Medulla oblongata (tissue), 1 donor: Measurements from ENCODE around the gene HBEGF.

Experiments used
- DNase-seq: peaks from one replicate; pipeline ENCODE4 v3.0.0-alpha.2; 2015; ENCODE audit errors: extremely low spot score

The HBEGF gene

DNA sequence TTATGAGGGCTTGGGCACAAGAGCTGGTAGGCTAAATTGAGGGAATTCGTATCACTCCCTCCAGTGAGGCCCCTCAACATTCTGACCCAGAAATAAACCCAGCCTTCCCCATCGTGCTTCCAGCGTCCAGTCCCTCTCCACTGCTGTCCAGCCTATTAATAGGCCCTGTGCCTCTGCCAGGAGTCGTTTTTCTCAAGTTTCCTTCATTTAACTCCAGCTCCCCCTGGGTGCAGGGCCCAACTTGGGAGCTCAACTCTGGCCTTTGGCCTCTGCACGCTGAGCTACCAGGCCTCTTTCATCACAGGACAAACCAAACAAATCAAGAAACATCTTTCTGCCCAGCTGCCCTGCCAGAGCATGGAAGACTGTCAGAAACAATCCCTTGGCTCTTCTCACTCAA is 10.0 kb downstream of the HBEGF start:
- DNase-seq, result peak; percentile 41

DNA sequence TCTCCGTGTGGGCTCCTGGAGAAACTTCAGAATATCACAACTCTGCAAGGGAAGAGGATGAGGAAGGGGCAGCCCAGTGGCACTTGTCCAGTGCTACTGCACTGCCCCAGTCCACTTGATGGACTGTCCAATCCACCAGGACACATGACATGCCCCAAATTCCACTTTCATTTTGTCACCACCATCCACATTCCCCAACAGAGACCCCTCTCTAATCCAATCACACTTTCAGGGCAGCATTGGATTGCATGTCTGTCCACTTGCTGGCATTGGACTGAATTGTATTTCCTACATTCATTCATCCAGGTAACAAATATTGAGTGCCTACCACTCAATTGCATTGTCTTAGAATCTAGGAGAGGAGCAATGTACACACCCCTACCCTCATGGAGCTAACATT is 14.8 kb downstream of the HBEGF start:
- no peak for DNase-seq

GRCh38 chr5:140329739-140330481 is 16.5 kb downstream of the HBEGF start:
- DNase-seq, result no peak

- no peak for DNase-seq
Observed at GRCh38 chr5:140328036-140328764, 18.2 kb downstream of the HBEGF start.

GRCh38 chr5:140327589-140327988 is 18.8 kb downstream of the HBEGF start:
- no peak for DNase-seq

GRCh38 chr5:140325486-140325885 is 20.9 kb downstream of the HBEGF start:
- no peak for DNase-seq

- DNase-seq, result peak; percentile 39
Observed at GRCh38 chr5:140324617-140325241, 21.7 kb downstream of the HBEGF start.

GRCh38 chr5:140324041-140324600 is 22.3 kb downstream of the HBEGF start:
- DNase-seq, result no peak

- peak; percentile 83 for DNase-seq
Observed at GRCh38 chr5:140322751-140323731, 23.4 kb downstream of the HBEGF start.

GRCh38 chr5:140321796-140322195 is 24.6 kb downstream of the HBEGF start:
- peak; percentile 88 for DNase-seq

- DNase-seq, result peak; percentile 50
Observed at GRCh38 chr5:140319833-140320232, 26.6 kb downstream of the HBEGF start.

- DNase-seq, result no peak
Observed at GRCh38 chr5:140318792-140319191, 27.6 kb downstream of the HBEGF start.

DNA sequence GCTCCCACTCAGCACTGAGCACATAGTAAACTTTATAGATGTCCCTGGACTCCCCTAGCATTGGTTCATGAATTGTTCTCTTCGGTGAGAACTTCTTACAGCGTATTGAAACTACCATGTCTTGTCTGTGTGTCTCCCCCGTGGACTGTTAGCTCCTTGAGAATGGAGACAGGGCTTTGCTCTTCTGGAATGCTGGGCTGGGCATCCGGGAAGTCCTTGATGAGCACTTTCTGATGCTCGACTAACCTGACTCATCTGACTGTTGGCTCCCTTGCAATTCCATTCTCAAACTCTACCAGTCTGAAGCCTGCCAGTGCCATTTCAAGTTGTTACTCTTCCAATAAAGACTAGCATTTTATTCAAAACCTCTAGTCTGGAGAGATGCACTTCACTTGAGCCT is 28.5 kb downstream of the HBEGF start:
- no peak for DNase-seq

GRCh38 chr5:140312791-140313189 is 33.6 kb downstream of the HBEGF start:
- no peak for DNase-seq

DNA sequence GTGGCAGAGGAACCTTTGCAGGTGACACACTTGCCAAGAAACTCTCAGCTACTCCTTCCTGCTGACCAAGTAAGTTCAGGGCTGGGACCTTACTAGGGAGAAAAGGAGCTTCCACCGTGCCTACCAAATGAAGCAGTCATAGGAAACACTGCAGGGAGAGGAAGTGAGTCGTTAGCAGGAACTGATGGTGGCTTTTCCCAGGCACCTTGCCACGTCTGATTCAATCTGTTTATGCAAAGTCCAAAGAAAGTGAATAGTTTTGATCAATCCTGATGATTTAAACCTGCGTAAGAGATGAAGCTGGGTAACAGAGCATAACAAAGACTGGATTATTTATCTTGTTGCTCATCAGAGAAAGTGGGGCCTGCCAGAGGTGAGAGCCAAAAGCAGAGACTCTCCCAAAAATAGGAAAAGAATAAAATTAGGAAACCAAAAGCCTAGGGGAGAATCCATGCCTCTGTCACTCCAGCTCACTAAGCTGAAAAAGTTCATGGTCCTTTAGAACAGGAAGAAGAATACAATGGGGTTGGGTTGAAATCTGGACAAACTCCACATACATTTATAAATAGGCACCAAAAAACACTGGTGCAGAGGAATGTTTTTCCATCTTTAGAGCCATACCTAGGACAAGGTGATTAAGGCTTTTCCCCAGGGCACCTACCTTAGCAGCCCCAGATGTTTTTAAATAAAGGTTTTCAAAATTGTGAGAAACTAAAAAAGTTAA is 34.2 kb downstream of the HBEGF start:
- DNase-seq, result no peak

DNA sequence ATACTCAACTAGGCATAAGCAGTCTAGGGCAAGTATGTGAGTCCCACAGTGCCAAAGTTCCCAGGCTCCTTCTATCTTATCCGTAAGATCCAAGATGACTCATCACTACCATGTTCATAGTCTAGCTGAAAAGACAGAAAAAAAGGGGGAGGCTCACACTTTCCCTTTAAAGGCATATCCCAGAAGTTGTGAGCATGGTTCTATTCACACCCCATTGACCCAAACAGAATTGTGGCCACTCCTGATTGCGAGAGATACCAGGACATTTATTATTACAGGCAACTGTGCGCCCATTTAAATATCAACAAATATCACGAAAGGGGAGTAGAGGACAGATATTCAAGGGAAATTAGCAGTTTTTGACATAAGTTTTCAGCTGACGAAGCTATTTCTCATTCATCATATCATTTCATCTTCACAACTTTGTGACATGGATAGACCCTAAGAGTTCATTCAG is 35.4 kb downstream of the HBEGF start:
- no peak for DNase-seq

DNA sequence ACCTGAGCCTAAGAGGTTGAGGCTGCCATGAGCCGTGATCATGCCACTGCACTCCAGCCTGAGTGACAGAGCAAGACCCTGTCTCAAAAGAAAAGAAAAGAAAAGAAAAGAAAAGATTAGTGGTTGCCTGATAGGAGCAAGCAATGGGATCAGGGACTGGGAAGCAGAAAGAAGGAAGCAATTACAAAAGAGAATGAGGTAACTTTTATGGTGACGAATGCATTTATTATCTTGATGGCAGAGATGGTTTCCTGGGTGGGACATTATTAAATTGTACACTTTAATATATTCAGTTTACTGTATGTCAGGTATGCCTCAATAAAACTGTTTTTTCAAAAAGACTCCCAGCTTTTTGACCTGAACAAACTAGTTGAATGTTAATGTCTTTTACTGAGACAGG is 36.0 kb downstream of the HBEGF start:
- DNase-seq, result no peak

DNA sequence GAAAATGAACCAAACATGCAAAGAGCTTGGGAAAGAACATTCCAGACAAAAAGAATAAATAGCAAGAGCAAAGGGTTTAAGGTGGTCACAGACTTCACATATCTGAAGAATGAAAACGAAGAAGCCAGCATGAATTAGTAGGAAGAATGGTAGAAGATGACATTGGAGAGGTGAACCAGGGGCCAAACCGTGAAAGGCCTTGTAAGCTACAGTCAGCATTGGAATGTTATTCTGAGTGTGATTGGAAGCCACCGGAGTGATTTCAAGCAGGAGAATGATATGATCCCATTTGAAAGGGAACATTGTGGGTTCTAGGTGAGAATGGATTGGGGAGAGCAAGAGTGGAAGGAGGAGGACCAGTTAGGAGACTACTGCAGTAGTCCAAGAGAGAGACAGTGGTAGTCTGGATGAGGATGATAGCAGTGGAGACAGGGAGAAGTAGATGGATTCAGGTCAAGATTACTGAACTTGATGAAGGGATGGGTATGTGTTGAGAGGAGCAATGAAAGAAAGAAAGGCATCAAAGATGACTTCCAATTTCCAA is 36.6 kb downstream of the HBEGF start:
- DNase-seq, result no peak

DNA sequence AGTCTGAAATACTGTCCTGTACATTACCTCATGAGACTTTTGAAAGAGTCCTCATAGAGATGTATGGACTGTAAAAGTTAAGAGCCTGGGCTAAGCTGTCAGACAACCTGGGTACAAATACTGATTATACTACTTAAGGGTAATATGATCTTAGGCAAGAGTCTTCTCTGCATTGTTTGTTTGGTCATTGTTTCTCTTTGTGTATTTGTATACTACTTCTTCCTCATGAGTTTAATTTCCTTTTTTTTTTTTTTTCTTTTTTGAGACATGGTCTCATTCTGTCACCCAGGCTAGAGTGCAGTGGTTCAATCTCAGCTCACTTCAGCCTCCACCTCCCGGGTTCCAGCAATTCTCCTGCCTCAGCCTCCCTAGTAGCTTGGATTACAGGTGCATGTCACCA is 40.9 kb downstream of the HBEGF start:
- no peak for DNase-seq

GRCh38 chr5:140303966-140304365 is 42.4 kb downstream of the HBEGF start:
- DNase-seq, result no peak
